ENCODE results near the gene C1orf21.

C1orf21 gene

DNA sequence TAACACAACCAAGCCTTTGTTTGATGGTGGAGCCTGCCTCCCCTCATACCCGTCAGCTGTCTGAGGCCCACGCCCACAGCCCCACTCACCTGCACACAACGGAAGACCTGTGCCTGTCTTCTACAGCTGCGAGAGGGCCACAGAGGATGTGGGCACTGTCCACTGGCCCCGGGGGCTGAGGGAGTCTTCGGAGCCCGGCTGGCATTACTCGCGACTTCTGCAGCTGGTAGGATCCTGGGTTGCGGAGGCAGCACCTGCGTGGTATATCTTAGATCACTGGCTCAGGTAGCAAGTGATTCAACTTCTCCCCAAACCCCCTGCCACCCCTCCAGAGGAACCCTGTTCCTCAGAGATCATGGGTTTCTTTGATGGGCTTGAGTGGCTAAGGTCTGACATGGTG is 257.9 kb downstream of the C1orf21 start:
- DNase-seq (ENCODE audit: insufficient read length) (no peak), FAIRE-seq (no peak)
- TF ChIP-seq TAF1 (IDR thresholded peaks at IDR 0.05; ENCODE audit: borderline replicate concordance, low read depth, low read length) (no peak), POLR2A (IDR thresholded peaks at IDR 0.05; ENCODE audit: low read depth, low read length) (no peak), POLR2AphosphoS5 (IDR thresholded peaks at IDR 0.05; ENCODE audit: low read depth, low read length) (no peak)

DNA sequence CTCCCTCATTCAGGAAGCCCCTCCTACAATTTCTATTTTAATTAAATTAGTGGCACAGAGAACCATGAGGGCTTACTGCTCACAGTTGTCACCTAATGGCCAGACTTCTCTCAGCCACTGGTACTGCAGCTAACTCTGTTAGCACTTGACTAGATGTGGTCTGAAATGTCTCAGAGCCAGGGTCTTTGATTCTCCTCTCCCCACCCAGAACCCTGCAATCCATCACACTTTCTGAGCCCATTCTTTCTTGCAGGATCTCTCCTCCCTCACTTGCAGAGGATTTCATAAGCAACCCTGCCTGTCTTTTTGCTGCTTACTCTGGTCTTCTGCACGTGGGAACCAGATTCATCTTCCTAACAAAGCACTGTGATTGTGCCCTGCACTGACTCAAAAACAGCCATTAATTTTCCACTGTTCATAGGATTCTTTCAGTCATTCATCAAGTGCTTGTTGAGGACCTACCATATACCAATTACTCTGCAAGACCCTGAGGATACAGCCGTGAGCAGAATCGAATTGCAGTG is 259.4 kb downstream of the C1orf21 start:
- TF ChIP-seq POLR2A (IDR thresholded peaks at IDR 0.05; ENCODE audit: low read depth, low read length) = no peak
- TF ChIP-seq TAF1 (IDR thresholded peaks at IDR 0.05; ENCODE audit: borderline replicate concordance, low read depth, low read length) = no peak
- no peak for TF ChIP-seq POLR2AphosphoS5 (IDR thresholded peaks at IDR 0.05; ENCODE audit: low read depth, low read length)
- FAIRE-seq (no peak), DNase-seq (ENCODE audit: insufficient read length) (no peak)

DNA sequence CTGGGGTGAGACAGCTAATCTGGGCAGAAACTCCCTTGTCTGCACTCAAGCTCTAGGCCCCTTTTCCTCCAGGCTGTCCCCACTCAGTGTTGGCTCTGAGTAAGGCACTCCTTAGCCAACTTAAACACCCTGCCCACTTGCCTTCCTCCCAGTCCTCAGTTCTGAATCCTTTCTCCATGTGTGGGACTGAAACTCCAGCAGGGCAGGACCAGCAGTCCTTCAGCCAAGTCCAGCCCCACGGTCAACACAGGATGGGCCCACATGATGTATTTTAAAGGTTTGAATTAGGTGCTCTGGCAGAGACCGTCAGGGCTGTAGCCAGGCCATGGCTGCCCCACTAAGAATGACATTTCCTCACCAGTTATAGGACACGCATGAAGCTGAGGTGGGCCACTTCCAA is 260.0 kb downstream of the C1orf21 start:
- FAIRE-seq = no peak
- TF ChIP-seq POLR2A (IDR thresholded peaks at IDR 0.05; ENCODE audit: low read depth, low read length) (no peak), TAF1 (IDR thresholded peaks at IDR 0.05; ENCODE audit: borderline replicate concordance, low read depth, low read length) (no peak), POLR2AphosphoS5 (IDR thresholded peaks at IDR 0.05; ENCODE audit: low read depth, low read length) (no peak)
- no peak for DNase-seq (ENCODE audit: insufficient read length)

DNA sequence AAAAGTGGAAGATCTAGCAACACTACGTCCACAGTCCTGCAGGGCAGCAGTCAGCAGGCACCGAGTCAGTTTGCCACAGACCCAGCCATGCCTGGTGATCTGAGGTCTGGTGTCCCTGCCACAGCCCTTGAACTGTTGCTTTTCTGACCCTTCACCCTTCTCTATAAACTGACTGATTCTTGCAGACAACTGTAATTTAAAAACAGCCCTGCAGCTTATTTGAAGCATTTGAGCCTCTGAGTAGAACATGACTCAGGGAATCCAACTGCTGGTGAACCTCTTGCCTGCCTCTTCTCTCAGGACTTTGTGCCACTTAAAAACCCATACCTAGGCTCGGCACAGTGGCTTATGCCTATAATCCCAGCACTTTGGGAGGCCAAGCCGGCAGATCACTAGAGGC is 260.6 kb downstream of the C1orf21 start:
- DNase-seq (ENCODE audit: insufficient read length) (no peak), FAIRE-seq (peak; percentile 33)
- TF ChIP-seq POLR2AphosphoS5 (IDR thresholded peaks at IDR 0.05; ENCODE audit: low read depth, low read length) (no peak), TAF1 (IDR thresholded peaks at IDR 0.05; ENCODE audit: borderline replicate concordance, low read depth, low read length) (no peak), POLR2A (IDR thresholded peaks at IDR 0.05; ENCODE audit: low read depth, low read length) (no peak)

DNA sequence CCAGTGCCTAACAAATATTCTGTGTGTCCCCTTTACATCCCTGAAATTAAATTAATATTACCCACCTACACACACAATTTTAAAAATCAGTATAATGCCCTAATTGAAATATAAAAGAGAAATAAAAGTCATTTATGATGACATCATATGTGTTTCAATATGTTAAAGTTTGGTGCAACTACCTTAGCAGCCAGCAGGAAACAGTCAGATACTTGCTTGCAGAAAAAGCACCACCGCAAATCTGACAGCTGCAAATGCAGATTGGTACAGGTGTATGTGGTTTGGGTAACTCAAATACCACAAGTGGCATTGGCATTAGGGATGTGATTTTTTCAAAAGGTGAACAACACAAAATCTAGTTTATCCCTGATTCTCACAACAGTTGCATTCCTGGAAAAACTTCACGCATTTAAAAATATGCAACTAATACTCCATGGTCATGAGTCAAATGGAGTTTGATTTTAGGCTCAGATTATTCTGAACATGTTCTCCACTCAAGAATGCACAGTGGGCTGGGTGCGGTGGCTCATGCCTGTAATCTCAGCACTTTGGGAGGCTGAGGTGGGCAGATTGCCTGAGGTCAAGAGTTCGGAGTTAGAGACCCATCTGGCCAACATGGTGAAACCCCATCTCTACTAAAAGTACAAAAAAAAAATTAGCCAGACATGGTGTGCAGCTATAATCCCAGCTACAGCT is 261.5 kb downstream of the C1orf21 start:
- DNase-seq (ENCODE audit: insufficient read length) (no peak), FAIRE-seq (no peak)
- TF ChIP-seq POLR2A (IDR thresholded peaks at IDR 0.05; ENCODE audit: low read depth, low read length) (no peak), TAF1 (IDR thresholded peaks at IDR 0.05; ENCODE audit: borderline replicate concordance, low read depth, low read length) (no peak), POLR2AphosphoS5 (IDR thresholded peaks at IDR 0.05; ENCODE audit: low read depth, low read length) (no peak)

DNA sequence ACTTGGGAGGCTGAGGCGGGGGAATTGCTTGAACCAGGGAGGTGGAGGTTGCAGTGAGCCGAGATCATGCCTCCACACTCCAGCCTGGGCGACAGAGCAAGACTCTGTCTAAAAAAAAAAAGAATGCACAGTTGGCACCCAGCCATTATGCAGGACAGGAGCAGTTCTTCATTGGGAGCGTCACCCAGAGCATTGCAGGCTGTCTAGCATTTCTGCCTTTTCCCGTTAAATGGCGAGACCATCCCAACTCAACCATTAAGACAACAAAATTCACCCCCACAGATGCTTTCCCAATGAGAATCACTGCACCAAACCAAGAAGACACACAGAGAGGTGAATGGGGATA is 262.0 kb downstream of the C1orf21 start:
- FAIRE-seq (no peak), DNase-seq (ENCODE audit: insufficient read length) (no peak)

DNA sequence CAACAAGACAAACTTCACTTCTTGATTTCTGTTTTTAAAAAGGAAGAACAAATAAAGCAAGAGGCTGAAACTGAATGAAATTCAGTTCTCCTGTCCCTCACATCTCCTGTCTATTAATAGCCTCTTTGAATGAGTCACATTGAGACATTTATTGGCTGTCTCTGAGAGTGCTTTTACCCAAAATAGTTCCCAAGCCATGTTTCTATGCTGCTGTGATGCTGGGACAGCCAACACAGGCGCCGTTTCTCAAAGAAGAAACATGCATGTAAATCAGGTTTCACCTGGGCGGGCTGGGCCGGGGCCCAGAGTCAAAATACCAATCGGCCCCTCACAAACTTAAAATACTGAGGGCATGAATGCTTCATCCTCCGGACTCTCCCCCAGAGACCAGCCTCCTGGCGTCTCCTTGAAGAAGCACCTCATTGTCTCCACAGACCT is 262.6 kb downstream of the C1orf21 start:
- TF ChIP-seq POLR2A (IDR thresholded peaks at IDR 0.05; ENCODE audit: low read depth, low read length) (no peak), POLR2AphosphoS5 (IDR thresholded peaks at IDR 0.05; ENCODE audit: low read depth, low read length) (no peak), TAF1 (IDR thresholded peaks at IDR 0.05; ENCODE audit: borderline replicate concordance, low read depth, low read length) (no peak)
- FAIRE-seq (peak; percentile 92), DNase-seq (ENCODE audit: insufficient read length) (no peak)

More for the DNA sequence above, 262.0 kb downstream of the C1orf21 start:
- TF ChIP-seq POLR2AphosphoS5 (IDR thresholded peaks at IDR 0.05; ENCODE audit: low read depth, low read length) (no peak), POLR2A (IDR thresholded peaks at IDR 0.05; ENCODE audit: low read depth, low read length) (no peak), TAF1 (IDR thresholded peaks at IDR 0.05; ENCODE audit: borderline replicate concordance, low read depth, low read length) (no peak)

DNA sequence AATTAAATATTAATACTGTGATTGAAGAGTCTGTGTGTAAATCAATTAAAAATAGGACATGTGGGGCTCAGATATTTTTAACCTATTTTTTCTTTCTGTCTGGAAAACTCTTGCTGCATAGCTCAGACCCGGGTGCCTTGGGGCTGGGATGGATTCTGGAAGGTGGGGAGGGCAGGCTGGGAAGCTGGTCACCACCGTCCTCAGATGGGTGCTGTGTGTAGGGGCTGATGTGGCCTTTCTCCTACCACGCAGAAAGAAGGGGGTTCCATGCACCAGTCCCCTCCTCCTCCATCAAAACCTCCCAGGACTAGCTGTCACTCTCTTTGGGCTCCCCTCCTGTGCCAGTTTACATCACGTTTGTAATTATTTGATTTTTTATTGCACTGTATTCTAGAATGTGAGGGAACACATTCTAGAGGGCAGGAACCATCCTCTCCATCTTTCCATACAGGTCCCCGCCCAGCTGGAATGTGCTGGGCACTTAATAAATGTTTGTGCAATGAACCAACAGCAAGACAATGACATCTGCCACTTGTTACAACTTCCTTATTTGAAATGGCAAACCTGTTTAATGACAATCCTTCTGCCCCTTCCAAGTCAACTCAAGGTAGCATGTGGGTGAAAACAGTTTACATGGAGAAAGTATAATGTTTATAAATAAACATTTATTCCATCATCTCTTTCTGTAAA is 263.5 kb downstream of the C1orf21 start:
- TF ChIP-seq POLR2AphosphoS5 (IDR thresholded peaks at IDR 0.05; ENCODE audit: low read depth, low read length) (no peak), POLR2A (IDR thresholded peaks at IDR 0.05; ENCODE audit: low read depth, low read length) (no peak)
- FAIRE-seq (no peak), DNase-seq (ENCODE audit: insufficient read length) (no peak)

DNA sequence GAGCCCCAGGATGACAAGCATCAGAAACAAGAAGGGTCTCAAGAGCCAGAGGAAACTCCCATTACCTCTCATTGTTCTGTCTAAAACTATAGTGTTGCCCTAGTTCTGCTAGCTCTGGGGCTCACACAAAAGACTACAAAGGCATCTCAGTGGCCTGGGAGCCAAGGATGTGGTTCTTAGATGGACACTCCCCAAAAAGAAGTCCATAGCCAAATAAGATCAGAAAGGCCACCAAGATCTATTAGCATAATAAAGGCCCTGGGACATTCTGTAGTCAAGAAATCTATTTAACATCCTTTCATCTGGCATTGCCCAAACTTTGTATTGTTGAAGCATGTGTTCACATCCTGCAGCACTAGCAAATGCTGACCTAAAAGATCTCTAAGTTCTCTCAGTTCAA is 268.4 kb downstream of the C1orf21 start:
- FAIRE-seq = no peak
- TF ChIP-seq POLR2A (IDR thresholded peaks at IDR 0.05; ENCODE audit: low read depth, low read length) (no peak), TAF1 (IDR thresholded peaks at IDR 0.05; ENCODE audit: borderline replicate concordance, low read depth, low read length) (no peak), POLR2AphosphoS5 (IDR thresholded peaks at IDR 0.05; ENCODE audit: low read depth, low read length) (no peak)
- DNase-seq (ENCODE audit: insufficient read length) = no peak

DNA sequence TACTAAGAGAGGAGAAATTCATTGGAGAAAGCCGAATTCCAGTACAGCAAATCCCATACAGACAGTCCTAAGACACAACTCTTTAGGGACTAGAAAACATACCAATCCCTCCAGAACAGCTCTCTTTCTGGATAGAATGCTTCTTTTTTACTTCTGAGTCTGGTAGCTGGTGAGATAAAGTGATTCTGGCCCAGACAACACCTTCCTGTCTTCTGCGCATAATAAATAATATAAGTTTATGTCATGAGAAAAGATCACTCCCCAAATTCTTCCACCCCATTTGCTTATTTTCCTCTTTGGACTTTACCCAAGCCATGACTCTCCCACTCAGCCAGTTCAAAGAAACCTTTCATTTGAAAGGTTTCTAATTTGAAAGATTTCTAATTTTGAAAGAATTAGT is 269.4 kb downstream of the C1orf21 start:
- DNase-seq (ENCODE audit: insufficient read length) (no peak), FAIRE-seq (no peak)
- TF ChIP-seq TAF1 (IDR thresholded peaks at IDR 0.05; ENCODE audit: borderline replicate concordance, low read depth, low read length) (no peak), POLR2AphosphoS5 (IDR thresholded peaks at IDR 0.05; ENCODE audit: low read depth, low read length) (no peak), POLR2A (IDR thresholded peaks at IDR 0.05; ENCODE audit: low read depth, low read length) (no peak)

DNA sequence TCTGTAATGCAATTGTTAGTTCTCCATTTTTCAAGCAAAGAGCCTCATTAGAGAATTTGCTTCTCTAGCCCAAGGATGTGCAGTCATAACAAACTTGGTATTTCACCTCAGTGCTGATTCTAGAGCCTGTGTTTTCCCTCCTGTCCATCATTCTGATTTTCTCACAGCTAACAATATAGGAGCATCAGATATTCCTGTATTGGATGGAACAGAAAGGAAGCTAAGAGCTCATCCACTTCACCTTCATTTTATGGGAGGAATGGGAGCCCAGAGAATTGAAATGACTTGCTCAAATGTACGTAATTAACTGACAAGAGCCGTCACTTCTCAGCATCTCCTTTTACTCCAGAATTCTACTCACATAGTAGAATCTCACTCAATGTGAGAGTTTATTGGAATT is 271.2 kb downstream of the C1orf21 start:
- TF ChIP-seq POLR2AphosphoS5 (IDR thresholded peaks at IDR 0.05; ENCODE audit: low read depth, low read length) = no peak
- no peak for TF ChIP-seq TAF1 (IDR thresholded peaks at IDR 0.05; ENCODE audit: borderline replicate concordance, low read depth, low read length)
- TF ChIP-seq POLR2A (IDR thresholded peaks at IDR 0.05; ENCODE audit: low read depth, low read length) = no peak
- FAIRE-seq (no peak), DNase-seq (ENCODE audit: insufficient read length) (no peak)
